ENCODE measurements around the gene BHLHE41.
A peak's percentile ranks its signal among the peaks of the same experiment; 100 is the strongest.

The BHLHE41 gene

DNA sequence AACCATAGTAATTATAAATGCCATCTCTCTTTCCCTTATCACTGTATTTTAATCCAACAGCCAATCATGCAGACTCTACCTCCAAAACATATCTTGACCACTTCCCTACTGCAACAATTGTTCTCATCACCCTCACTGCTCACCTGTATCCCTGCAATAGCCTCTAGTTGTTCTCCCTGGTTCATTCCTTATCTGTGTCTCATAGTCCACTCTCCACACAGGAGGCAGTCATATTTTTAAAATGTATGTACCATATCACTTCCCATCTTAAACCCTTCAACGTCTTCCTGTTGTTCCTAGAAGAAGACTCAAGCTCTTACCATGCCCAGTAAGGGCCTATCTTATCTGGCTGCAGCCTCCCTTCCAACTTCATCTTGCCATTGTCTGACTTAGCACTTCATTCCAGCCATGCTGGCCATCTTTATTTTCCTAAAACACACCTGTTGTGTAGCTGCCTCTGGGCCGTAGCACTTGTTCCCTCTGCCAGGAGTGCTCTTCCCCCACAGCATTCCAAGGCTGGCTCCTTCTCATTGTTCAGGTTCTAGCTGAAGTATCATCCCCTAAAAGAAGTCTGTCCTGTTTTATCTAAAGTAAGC, 27.8 kb upstream of the BHLHE41 start:
- TF ChIP-seq, protein P1, sequence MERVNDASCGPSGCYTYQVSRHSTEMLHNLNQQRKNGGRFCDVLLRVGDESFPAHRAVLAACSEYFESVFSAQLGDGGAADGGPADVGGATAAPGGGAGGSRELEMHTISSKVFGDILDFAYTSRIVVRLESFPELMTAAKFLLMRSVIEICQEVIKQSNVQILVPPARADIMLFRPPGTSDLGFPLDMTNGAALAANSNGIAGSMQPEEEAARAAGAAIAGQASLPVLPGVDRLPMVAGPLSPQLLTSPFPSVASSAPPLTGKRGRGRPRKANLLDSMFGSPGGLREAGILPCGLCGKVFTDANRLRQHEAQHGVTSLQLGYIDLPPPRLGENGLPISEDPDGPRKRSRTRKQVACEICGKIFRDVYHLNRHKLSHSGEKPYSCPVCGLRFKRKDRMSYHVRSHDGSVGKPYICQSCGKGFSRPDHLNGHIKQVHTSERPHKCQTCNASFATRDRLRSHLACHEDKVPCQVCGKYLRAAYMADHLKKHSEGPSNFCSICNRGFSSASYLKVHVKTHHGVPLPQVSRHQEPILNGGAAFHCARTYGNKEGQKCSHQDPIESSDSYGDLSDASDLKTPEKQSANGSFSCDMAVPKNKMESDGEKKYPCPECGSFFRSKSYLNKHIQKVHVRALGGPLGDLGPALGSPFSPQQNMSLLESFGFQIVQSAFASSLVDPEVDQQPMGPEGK (CRISPR knock-in tag; IDR thresholded peaks at IDR 0.05; ENCODE audit: borderline replicate concordance): no peak
- TF ChIP-seq ZNF70 (CRISPR knock-in tag; IDR thresholded peaks at IDR 0.05) (no peak), ZNF565 (CRISPR knock-in tag; conservative IDR thresholded peaks at IDR 0.05; ENCODE audit: low read depth) (no peak)
- TF ChIP-seq, protein P2, sequence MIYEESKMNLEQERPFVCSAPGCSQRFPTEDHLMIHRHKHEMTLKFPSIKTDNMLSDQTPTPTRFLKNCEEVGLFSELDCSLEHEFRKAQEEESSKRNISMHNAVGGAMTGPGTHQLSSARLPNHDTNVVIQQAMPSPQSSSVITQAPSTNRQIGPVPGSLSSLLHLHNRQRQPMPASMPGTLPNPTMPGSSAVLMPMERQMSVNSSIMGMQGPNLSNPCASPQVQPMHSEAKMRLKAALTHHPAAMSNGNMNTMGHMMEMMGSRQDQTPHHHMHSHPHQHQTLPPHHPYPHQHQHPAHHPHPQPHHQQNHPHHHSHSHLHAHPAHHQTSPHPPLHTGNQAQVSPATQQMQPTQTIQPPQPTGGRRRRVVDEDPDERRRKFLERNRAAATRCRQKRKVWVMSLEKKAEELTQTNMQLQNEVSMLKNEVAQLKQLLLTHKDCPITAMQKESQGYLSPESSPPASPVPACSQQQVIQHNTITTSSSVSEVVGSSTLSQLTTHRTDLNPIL (CRISPR knock-in tag; IDR thresholded peaks at IDR 0.05; ENCODE audit: low read depth): no peak
- TF ChIP-seq, protein P3, sequence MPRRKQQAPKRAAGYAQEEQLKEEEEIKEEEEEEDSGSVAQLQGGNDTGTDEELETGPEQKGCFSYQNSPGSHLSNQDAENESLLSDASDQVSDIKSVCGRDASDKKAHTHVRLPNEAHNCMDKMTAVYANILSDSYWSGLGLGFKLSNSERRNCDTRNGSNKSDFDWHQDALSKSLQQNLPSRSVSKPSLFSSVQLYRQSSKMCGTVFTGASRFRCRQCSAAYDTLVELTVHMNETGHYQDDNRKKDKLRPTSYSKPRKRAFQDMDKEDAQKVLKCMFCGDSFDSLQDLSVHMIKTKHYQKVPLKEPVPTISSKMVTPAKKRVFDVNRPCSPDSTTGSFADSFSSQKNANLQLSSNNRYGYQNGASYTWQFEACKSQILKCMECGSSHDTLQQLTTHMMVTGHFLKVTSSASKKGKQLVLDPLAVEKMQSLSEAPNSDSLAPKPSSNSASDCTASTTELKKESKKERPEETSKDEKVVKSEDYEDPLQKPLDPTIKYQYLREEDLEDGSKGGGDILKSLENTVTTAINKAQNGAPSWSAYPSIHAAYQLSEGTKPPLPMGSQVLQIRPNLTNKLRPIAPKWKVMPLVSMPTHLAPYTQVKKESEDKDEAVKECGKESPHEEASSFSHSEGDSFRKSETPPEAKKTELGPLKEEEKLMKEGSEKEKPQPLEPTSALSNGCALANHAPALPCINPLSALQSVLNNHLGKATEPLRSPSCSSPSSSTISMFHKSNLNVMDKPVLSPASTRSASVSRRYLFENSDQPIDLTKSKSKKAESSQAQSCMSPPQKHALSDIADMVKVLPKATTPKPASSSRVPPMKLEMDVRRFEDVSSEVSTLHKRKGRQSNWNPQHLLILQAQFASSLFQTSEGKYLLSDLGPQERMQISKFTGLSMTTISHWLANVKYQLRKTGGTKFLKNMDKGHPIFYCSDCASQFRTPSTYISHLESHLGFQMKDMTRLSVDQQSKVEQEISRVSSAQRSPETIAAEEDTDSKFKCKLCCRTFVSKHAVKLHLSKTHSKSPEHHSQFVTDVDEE (CRISPR knock-in tag; IDR thresholded peaks at IDR 0.05): no peak
- peak; percentile 3; the same call in 1 of the 3 replicates for ATAC-seq

DNA sequence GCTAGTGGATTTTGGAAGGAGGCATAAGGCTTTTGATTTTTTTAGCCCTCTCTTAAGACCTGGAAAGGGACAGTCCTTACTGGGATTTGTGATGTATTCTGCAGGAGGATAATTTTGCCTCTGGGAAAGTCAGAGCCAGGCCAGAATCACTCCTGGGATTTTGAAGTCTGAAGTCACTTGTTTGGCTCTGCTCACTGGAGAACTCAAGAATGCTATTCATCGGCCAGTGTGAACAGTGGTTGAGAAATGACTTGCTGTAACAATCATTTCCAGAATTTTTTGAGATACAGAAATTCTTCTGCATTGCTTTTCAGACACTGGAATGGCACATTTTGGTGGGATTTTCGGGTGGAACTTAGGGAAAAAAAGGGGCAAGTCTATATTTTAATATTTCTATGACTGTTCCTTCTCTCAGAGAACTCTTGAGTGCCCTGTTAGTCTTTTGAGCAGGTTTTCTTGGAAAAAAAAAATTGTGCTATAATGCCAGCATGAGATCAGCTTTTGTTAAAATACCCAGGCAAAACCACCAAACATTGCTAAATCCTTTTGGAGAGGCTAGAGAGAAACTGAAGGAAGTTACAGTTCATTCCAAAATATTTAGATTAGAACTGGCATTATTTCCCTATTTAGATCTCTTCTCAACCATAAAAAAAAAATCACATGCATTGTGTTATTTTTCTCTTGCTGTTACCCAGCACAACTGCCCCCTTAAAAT, 26.1 kb upstream of the BHLHE41 start:
- TF ChIP-seq SNAI2 (CRISPR knock-in tag; IDR thresholded peaks at IDR 0.05) (no peak), ZC3H10 (CRISPR knock-in tag; IDR thresholded peaks at IDR 0.05) (no peak), ZFP3 (CRISPR knock-in tag; IDR thresholded peaks at IDR 0.05) (no peak), OSR1 (CRISPR knock-in tag; IDR thresholded peaks at IDR 0.05) (no peak), ZNF70 (CRISPR knock-in tag; IDR thresholded peaks at IDR 0.05) (no peak), CSDC2 (CRISPR knock-in tag; IDR thresholded peaks at IDR 0.05) (no peak), PPARA (CRISPR knock-in tag; IDR thresholded peaks at IDR 0.05; ENCODE audit: borderline replicate concordance) (no peak), ARNTL (CRISPR knock-in tag; IDR thresholded peaks at IDR 0.05; ENCODE audit: borderline replicate concordance, low read depth) (no peak), ISL1 (CRISPR knock-in tag; IDR thresholded peaks at IDR 0.05) (no peak), TCF4 (CRISPR knock-in tag; IDR thresholded peaks at IDR 0.05; ENCODE audit: borderline replicate concordance) (no peak), BACH2 (CRISPR knock-in tag; IDR thresholded peaks at IDR 0.05; ENCODE audit: borderline replicate concordance) (no peak)
- TF ChIP-seq, protein P3 (CRISPR knock-in tag; IDR thresholded peaks at IDR 0.05): no peak
- TF ChIP-seq, protein P1 (CRISPR knock-in tag; IDR thresholded peaks at IDR 0.05; ENCODE audit: borderline replicate concordance): no peak
- TF ChIP-seq, protein P4, sequence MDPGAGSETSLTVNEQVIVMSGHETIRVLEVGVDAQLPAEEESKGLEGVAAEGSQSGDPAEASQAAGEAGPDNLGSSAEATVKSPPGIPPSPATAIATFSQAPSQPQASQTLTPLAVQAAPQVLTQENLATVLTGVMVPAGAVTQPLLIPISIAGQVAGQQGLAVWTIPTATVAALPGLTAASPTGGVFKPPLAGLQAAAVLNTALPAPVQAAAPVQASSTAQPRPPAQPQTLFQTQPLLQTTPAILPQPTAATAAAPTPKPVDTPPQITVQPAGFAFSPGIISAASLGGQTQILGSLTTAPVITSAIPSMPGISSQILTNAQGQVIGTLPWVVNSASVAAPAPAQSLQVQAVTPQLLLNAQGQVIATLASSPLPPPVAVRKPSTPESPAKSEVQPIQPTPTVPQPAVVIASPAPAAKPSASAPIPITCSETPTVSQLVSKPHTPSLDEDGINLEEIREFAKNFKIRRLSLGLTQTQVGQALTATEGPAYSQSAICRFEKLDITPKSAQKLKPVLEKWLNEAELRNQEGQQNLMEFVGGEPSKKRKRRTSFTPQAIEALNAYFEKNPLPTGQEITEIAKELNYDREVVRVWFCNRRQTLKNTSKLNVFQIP (CRISPR knock-in tag; IDR thresholded peaks at IDR 0.05; ENCODE audit: borderline replicate concordance, low read depth): no peak
- TF ChIP-seq, protein P5, sequence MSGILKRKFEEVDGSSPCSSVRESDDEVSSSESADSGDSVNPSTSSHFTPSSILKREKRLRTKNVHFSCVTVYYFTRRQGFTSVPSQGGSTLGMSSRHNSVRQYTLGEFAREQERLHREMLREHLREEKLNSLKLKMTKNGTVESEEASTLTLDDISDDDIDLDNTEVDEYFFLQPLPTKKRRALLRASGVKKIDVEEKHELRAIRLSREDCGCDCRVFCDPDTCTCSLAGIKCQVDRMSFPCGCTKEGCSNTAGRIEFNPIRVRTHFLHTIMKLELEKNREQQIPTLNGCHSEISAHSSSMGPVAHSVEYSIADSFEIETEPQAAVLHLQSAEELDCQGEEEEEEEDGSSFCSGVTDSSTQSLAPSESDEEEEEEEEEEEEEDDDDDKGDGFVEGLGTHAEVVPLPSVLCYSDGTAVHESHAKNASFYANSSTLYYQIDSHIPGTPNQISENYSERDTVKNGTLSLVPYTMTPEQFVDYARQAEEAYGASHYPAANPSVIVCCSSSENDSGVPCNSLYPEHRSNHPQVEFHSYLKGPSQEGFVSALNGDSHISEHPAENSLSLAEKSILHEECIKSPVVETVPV (CRISPR knock-in tag; IDR thresholded peaks at IDR 0.05): no peak
- TF ChIP-seq, protein P2 (CRISPR knock-in tag; IDR thresholded peaks at IDR 0.05; ENCODE audit: low read depth): no peak
- peak; percentile 47 for ATAC-seq

Measured in SK-N-SH treated with all-trans-retinoic acid at 6 μM for 48 hours (cell line).